GM19035 (cell line): ENCODE measurements around the gene PPP2R2D.
"Not testable (repeated sequence)": the region's sequence is repeated elsewhere in the genome, so short reads cannot be mapped to it uniquely, and the experiment has no call there.

Experiments used
- ATAC-seq: cut with Tn5 transposase; IDR thresholded peaks from one replicate; pipeline ENCODE4 v1.9.1; 2021; ENCODE audit not compliant: unreplicated experiment

The PPP2R2D gene

GRCh38 chr10:131905603-131906268, 4.9 kb downstream of the PPP2R2D start:
- ATAC-seq, result no peak

- no peak for ATAC-seq
Measured at GRCh38 chr10:131906269-131906639, 5.4 kb downstream of the PPP2R2D start.

GRCh38 chr10:131907679-131908078, 6.9 kb downstream of the PPP2R2D start:
- ATAC-seq, result no peak

- ATAC-seq, result no peak
Measured at GRCh38 chr10:131908151-131908550, 7.3 kb downstream of the PPP2R2D start.

- ATAC-seq, result no peak
Measured at GRCh38 chr10:131909014-131909808, 8.4 kb downstream of the PPP2R2D start.

GRCh38 chr10:131909929-131910328, 9.1 kb downstream of the PPP2R2D start:
- ATAC-seq, result no peak

GRCh38 chr10:131910663-131911314, 10.0 kb downstream of the PPP2R2D start:
- ATAC-seq, result no peak

- ATAC-seq, result no peak
Measured at GRCh38 chr10:131911451-131911850, 10.6 kb downstream of the PPP2R2D start.

- no peak for ATAC-seq
Measured at GRCh38 chr10:131912620-131913019, 11.8 kb downstream of the PPP2R2D start.

- no peak for ATAC-seq
Measured at GRCh38 chr10:131915484-131915883, 14.7 kb downstream of the PPP2R2D start.

GRCh38 chr10:131915990-131916766, 15.4 kb downstream of the PPP2R2D start:
- no peak for ATAC-seq

- ATAC-seq, result not testable (repeated sequence)
Measured at GRCh38 chr10:131916767-131917160, 16.0 kb downstream of the PPP2R2D start.

GRCh38 chr10:131917496-131917895, 16.7 kb downstream of the PPP2R2D start:
- ATAC-seq, result not testable (repeated sequence)

GRCh38 chr10:131919461-131919860, 18.7 kb downstream of the PPP2R2D start:
- ATAC-seq, result not testable (repeated sequence)

GRCh38 chr10:131920151-131920550, 19.3 kb downstream of the PPP2R2D start:
- ATAC-seq, result no peak

- no peak for ATAC-seq
Measured at GRCh38 chr10:131920693-131921092, 19.9 kb downstream of the PPP2R2D start.

- peak; percentile 73 for ATAC-seq
Measured at GRCh38 chr10:131921184-131921583, 20.4 kb downstream of the PPP2R2D start.

- no peak for ATAC-seq
Measured at GRCh38 chr10:131923038-131923756, 22.4 kb downstream of the PPP2R2D start.

- ATAC-seq, result no peak
Measured at GRCh38 chr10:131925011-131925649, 24.3 kb downstream of the PPP2R2D start.

- no peak for ATAC-seq
Measured at GRCh38 chr10:131925716-131926115, 24.9 kb downstream of the PPP2R2D start.
